Tibial artery (tissue), 4 donors: ENCODE data around the gene ARMC7.
"Not testable (repeated sequence)": the region's sequence is repeated elsewhere in the genome, so short reads cannot be mapped to it uniquely, and the experiment has no call there.

ENCODE experiments used
- DNase-seq, 2 donors: peaks; one replicate each; pipeline ENCODE4 v3.0.0-alpha.2; 2019
- H3K27ac ChIP-seq, 2 donors: fragments of 200-600 bp; sonication (generic) in 1 of 2; 1 replicate in 1 of 2; 2 replicates in 1 of 2; pipeline ENCODE4 v1.5.1; 2018 to 2019; ENCODE audit warnings: mild to moderate bottlenecking in 1 of 2
- H3K27me3 ChIP-seq, 2 donors: fragments of 200-600 bp; sonication (generic) in 1 of 2; one replicate each; pipeline versions ENCODE4 v1.5.1 to v1.6.0; 2016 to 2019
- H3K36me3 ChIP-seq, 3 donors: fragments of 200-600 bp; sonication (generic) in 2 of 3; one replicate each; pipeline ENCODE4 v1.5.1; 2016 to 2019; ENCODE audit warnings: mild to moderate bottlenecking in 2 of 3
- H3K4me1 ChIP-seq, 4 donors: fragments of 200-600 bp; sonication (generic) in 2 of 4; 1 replicate in 3 of 4; 2 replicates in 1 of 4; pipeline ENCODE4 v1.5.1; 2016 to 2019
- H3K4me3 ChIP-seq, 2 donors: fragments of 200-600 bp; sonication (generic) in 1 of 2; 1 replicate in 1 of 2; 2 replicates in 1 of 2; pipeline ENCODE4 v1.5.1; 2018 to 2019; ENCODE audit warnings: mild to moderate bottlenecking in 2 of 2
- H3K9me3 ChIP-seq, 3 donors: fragments of 200-600 bp; sonication (generic) in 1 of 3; one replicate each; pipeline ENCODE4 v1.5.1; 2016 to 2019
- CTCF ChIP-seq, 2 experiments: fragments of 200-600 bp in 1 of 2; fragments of 450-650 bp in 1 of 2; IDR thresholded peaks; one replicate each; pipeline ENCODE4 v1.5.1; 2017 to 2019; ENCODE audit warnings: antibody characterized with exemption in 2 of 2, mild to moderate bottlenecking in 1 of 2, moderate library complexity in 1 of 2
- intact Hi-C: fragments of 100-400 bp; cut with DNase I; formaldehyde crosslinking; loops from one replicate; pipeline ENCODE4 v1.15.0; 2023; ENCODE audit warnings: low total_unique reads

Gene ARMC7

GRCh38 chr17:75153780-75154194, 44.0 kb downstream of the ARMC7 start:
- peaks cover 0 to 14% (median 12%) of the 10 kb centered on the region in 4 donors for H3K4me1 ChIP-seq
- DNase-seq = peak in 1 of 2 donors; percentile 65
- H3K27me3 ChIP-seq = peaks cover 0 to 4% of the 10 kb centered on the region in 2 donors
- no peaks in the 10 kb centered on the region for H3K36me3 ChIP-seq
- no peaks in the 10 kb centered on the region for H3K9me3 ChIP-seq
- intact Hi-C loops = no loop called here
- peak overlapping the region; percentile 34 to 38 for H3K27ac ChIP-seq
- TF ChIP-seq CTCF (IDR thresholded peaks at IDR 0.05) = no peak
- H3K4me3 ChIP-seq = peak overlapping the region; percentile 66 to 88

- peaks cover 0 to 1% (median 0%) of the 10 kb centered on the region in 3 donors for H3K36me3 ChIP-seq
- peaks cover 0 to 4% of the 10 kb centered on the region in 2 donors for H3K27me3 ChIP-seq
- DNase-seq = peak; percentile 98 to 99
- TF ChIP-seq CTCF (IDR thresholded peaks at IDR 0.05) = no peak
- peaks cover 0 to 14% (median 12%) of the 10 kb centered on the region in 4 donors for H3K4me1 ChIP-seq
- intact Hi-C loops = no loop called here
- peak within 1 kb of the TSS; percentile 34 to 55 for H3K27ac ChIP-seq
- peak within 1 kb of the TSS; percentile 66 to 88 for H3K4me3 ChIP-seq
- H3K9me3 ChIP-seq = no peaks in the 10 kb centered on the region
Measured at GRCh38 chr17:75154195-75155106, 44.7 kb downstream of the ARMC7 start, which contains the start of gene JPT1. JPT1 (minus strand) TSS chr17:75154512; CDS start chr17:75154397, 115 bp downstream.

- peaks cover 0 to 14% (median 12%) of the 10 kb centered on the region in 4 donors for H3K4me1 ChIP-seq
- H3K27ac ChIP-seq = peak overlapping the region; percentile 34 to 55
- H3K36me3 ChIP-seq = peaks cover 0 to 8% (median 0%) of the 10 kb centered on the region in 3 donors
- intact Hi-C loops = no loop called here
- peaks cover 0 to 4% of the 10 kb centered on the region in 2 donors for H3K27me3 ChIP-seq
- peak in 1 of 2 donors; percentile 16 for DNase-seq
- H3K4me3 ChIP-seq = no peak overlapping the region
- no peak for TF ChIP-seq CTCF (IDR thresholded peaks at IDR 0.05)
- no peaks in the 10 kb centered on the region for H3K9me3 ChIP-seq
Measured at GRCh38 chr17:75155191-75155601, 45.4 kb downstream of the ARMC7 start.

GRCh38 chr17:75158480-75158879, 48.7 kb downstream of the ARMC7 start:
- H3K4me3 ChIP-seq, DNase-seq, H3K36me3 ChIP-seq, H3K27me3 ChIP-seq, H3K4me1 ChIP-seq, H3K9me3 ChIP-seq, H3K27ac ChIP-seq, intact Hi-C loops: not testable (repeated sequence)

- no peak overlapping the region for H3K4me3 ChIP-seq
- H3K36me3 ChIP-seq = peaks cover 0 to 13% (median 0%) of the 10 kb centered on the region in 3 donors
- H3K9me3 ChIP-seq = no peaks in the 10 kb centered on the region
- no peak for TF ChIP-seq CTCF (IDR thresholded peaks at IDR 0.05)
- DNase-seq = peak in 1 of 2 donors; percentile 16
- H3K4me1 ChIP-seq = peaks cover 0 to 3% (median 0%) of the 10 kb centered on the region in 4 donors
- no peaks in the 10 kb centered on the region for H3K27me3 ChIP-seq
- intact Hi-C loops = no loop called here
- no peak overlapping the region for H3K27ac ChIP-seq
Measured at GRCh38 chr17:75159196-75160031, 49.6 kb downstream of the ARMC7 start.
